ENCODE results near the gene LARP4.

GRCh38 chr12:50380761-50381325 is 19.8 kb upstream of the LARP4 start:
- no peak for TF ChIP-seq CTCF (IDR thresholded peaks at IDR 0.05)
- no peak for TF ChIP-seq POLR2A (IDR thresholded peaks at IDR 0.05)

Data from Peyer's patch (tissue), 4 donors.